ENCODE results near the gene CPD. TPM values are rescaled to one million over a fixed set of nuclear protein-coding genes. Genes with fewer than 3 reads are reported as not detected.
"Not testable (repeated sequence)": the region's sequence is repeated elsewhere in the genome, so short reads cannot be mapped to it uniquely, and the experiment has no call there.

The CPD gene
- total RNA-seq, 1 experiment from 2014 or later: 38.0 TPM

DNA sequence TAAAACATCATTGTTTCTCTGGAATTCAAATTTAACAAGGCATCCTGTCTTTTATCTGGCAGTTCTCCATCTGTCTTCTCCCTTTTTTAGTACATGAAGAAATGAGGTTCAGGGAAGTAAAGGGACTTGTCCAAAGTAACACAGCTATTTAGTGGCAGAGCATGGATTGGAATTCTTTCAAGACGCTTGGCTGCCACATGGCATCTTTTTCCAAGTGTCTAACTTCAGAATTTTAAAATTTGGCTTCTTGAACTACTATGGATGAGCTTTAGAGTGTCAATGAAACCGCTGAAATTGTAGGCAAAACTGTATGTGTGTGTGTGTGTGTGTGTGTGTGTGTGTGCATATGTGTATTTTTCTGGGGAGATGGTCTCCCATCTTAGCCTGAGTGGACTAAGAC is 39.6 kb upstream of the CPD start:
- DNase-seq (ENCODE audit: low spot score): no peak

DNA sequence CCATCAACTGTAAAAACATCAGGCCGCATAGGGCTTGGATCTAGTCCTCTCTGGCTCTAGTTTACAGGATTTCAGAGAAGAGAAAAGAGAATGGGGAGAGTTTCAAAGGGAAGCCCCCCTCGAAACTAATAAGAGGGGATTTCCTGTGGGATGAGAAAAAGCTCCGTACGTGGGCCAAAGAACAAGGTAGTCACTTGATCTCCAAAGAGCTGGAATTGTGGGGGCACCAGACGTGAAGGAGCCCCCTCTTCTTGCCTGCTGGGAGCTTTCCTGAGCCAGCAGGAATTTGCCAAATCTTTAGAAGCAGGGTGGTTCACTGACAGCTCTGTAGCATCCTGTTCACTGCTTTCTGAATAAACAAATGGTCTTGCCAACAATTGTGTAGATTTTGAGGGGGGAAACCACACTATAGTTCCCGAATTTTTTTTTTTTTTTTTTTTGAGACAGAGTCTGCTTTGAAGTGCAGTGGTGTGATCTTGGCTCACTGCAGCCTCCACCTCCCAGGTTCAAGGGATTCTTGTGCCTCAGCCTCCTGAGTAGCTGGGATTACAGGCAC is 37.8 kb upstream of the CPD start:
- POLR2A ChIA-PET (ENCODE audit: low non-redundant PET): interaction anchor here (0.7 kb wide), 1 partner anchor 112 kb away, joined by 3 read pairs; no protein-coding TSS in a partner anchor
- no TSS peak for BruUV-seq (replicated peaks)
- H3K4me3 ChIP-seq (ENCODE audit: low read depth, low read length, poor library complexity, severe bottlenecking): no peak overlapping the region
- TF ChIP-seq EZH2 (IDR thresholded peaks at IDR 0.05; ENCODE audit: borderline replicate concordance, low read depth, low read length, poor library complexity, severe bottlenecking): no peak
- TF ChIP-seq, protein P1, sequence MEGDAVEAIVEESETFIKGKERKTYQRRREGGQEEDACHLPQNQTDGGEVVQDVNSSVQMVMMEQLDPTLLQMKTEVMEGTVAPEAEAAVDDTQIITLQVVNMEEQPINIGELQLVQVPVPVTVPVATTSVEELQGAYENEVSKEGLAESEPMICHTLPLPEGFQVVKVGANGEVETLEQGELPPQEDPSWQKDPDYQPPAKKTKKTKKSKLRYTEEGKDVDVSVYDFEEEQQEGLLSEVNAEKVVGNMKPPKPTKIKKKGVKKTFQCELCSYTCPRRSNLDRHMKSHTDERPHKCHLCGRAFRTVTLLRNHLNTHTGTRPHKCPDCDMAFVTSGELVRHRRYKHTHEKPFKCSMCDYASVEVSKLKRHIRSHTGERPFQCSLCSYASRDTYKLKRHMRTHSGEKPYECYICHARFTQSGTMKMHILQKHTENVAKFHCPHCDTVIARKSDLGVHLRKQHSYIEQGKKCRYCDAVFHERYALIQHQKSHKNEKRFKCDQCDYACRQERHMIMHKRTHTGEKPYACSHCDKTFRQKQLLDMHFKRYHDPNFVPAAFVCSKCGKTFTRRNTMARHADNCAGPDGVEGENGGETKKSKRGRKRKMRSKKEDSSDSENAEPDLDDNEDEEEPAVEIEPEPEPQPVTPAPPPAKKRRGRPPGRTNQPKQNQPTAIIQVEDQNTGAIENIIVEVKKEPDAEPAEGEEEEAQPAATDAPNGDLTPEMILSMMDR (conservative IDR thresholded peaks at IDR 0.05; ENCODE audit: low read depth, low read length): no peak
- H3K36me3 ChIP-seq (ENCODE audit: insufficient read depth, low read length, poor library complexity, severe bottlenecking): no peaks in the 10 kb centered on the region
- H3K27ac ChIP-seq (ENCODE audit: low read depth, low read length, poor library complexity, severe bottlenecking): no peak overlapping the region
- H3K27me3 ChIP-seq (replicated peaks; ENCODE audit: insufficient read depth, low read depth, low read length, poor library complexity): peaks cover 14% of the 10 kb centered on the region
- no peak for DNase-seq (ENCODE audit: low spot score)
- intact Hi-C loops (cut with micrococcal nuclease; ENCODE audit: unreplicated experiment): no loop called here
- no peaks in the 10 kb centered on the region for H3K9me3 ChIP-seq (ENCODE audit: low read depth, low read length, poor library complexity, severe bottlenecking)
- H3K4me1 ChIP-seq (ENCODE audit: insufficient read depth, low read length, poor library complexity, severe bottlenecking): peaks cover 22% of the 10 kb centered on the region
- CTCF ChIA-PET: interaction anchor here (0.6 to 1.1 kb wide), 5 partner anchors 14 to 633 kb away, joined by 3 to 7 read pairs (median 4); no protein-coding TSS in a partner anchor

More for the DNA sequence above, 39.6 kb upstream of the CPD start:
- ChIA-PET POLR2A (ENCODE audit: low non-redundant PET) (no interaction called here), CTCF (interaction anchor here (0.6 kb wide), 1 partner anchor 217 kb away, joined by 4 read pairs; no protein-coding TSS in a partner anchor)
- Histone ChIP-seq H3K4me1 (ENCODE audit: insufficient read depth, low read length, poor library complexity, severe bottlenecking) (peaks cover 20% of the 10 kb centered on the region), H3K27ac (ENCODE audit: low read depth, low read length, poor library complexity, severe bottlenecking) (no peak overlapping the region), H3K36me3 (ENCODE audit: insufficient read depth, low read length, poor library complexity, severe bottlenecking) (no peaks in the 10 kb centered on the region), H3K9me3 (ENCODE audit: low read depth, low read length, poor library complexity, severe bottlenecking) (no peaks in the 10 kb centered on the region), H3K4me3 (ENCODE audit: low read depth, low read length, poor library complexity, severe bottlenecking) (no peak overlapping the region), H3K27me3 (replicated peaks; ENCODE audit: insufficient read depth, low read depth, low read length, poor library complexity) (peaks cover 14% of the 10 kb centered on the region)
- no TSS peak for BruUV-seq (replicated peaks)
- no peak for TF ChIP-seq EZH2 (IDR thresholded peaks at IDR 0.05; ENCODE audit: borderline replicate concordance, low read depth, low read length, poor library complexity, severe bottlenecking)
- TF ChIP-seq, protein P1 (conservative IDR thresholded peaks at IDR 0.05; ENCODE audit: low read depth, low read length): no peak
- intact Hi-C loops (cut with micrococcal nuclease; ENCODE audit: unreplicated experiment): no loop called here

DNA sequence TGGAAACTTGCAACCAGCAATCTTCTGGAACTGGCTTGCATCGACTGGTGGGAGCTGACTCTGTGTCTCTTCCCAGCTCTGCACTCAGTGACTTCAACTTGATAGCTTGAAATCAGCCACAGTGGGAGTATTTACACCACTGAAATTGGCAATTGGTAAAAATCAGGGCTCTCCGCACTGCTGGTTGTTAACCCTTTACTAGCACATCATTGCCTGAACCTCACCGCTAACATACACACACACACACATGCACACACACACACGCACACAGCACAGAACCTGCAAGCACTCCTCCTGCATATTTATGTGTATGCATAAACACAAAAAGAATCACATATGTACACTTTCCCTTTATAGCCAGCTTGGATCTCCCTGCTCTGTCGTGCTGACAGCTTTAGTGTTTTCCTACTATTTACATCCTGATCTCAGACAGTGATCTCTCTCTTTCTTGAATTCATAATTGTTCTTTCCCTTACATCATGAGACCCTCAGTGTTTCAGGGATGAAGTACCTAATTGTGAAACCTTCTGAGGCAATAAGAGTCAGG is 37.0 kb upstream of the CPD start:
- Histone ChIP-seq H3K27me3 (replicated peaks; ENCODE audit: insufficient read depth, low read depth, low read length, poor library complexity) (peaks cover 17% of the 10 kb centered on the region), H3K4me3 (ENCODE audit: low read depth, low read length, poor library complexity, severe bottlenecking) (no peak overlapping the region), H3K36me3 (ENCODE audit: insufficient read depth, low read length, poor library complexity, severe bottlenecking) (no peaks in the 10 kb centered on the region), H3K9me3 (ENCODE audit: low read depth, low read length, poor library complexity, severe bottlenecking) (no peaks in the 10 kb centered on the region), H3K4me1 (ENCODE audit: insufficient read depth, low read length, poor library complexity, severe bottlenecking) (peaks cover 22% of the 10 kb centered on the region), H3K27ac (ENCODE audit: low read depth, low read length, poor library complexity, severe bottlenecking) (no peak overlapping the region)
- no TSS peak for BruUV-seq (replicated peaks)
- ChIA-PET CTCF (interaction anchor here (0.6 kb wide), 1 partner anchor 634 kb away, joined by 4 read pairs; no protein-coding TSS in a partner anchor), POLR2A (ENCODE audit: low non-redundant PET) (no interaction called here)
- intact Hi-C loops (cut with micrococcal nuclease; ENCODE audit: unreplicated experiment): no loop called here
- TF ChIP-seq, protein P1 (conservative IDR thresholded peaks at IDR 0.05; ENCODE audit: low read depth, low read length): no peak
- TF ChIP-seq EZH2 (IDR thresholded peaks at IDR 0.05; ENCODE audit: borderline replicate concordance, low read depth, low read length, poor library complexity, severe bottlenecking): no peak
- no peak for DNase-seq (ENCODE audit: low spot score)

DNA sequence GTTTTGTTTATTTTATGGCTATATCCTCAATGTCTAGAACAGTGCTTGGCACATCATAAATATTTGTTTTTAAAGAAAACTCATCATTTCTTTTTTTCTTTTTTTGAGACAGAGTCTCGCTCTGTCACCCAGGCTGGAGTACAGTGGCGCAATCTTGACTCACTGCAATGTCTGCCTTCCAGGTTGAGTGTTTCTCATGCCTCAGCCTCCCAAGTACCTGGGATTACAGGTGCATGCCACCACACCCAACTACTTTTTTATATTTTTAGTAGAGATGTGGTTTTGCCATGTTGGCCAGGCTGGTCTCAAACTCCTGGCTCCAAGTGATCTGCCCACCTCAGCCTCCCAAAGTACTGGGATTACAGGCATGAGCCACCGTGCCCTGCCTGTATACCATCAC is 35.5 kb upstream of the CPD start:
- CTCF ChIA-PET; DNase-seq (ENCODE audit: low spot score); H3K9me3 ChIP-seq (ENCODE audit: low read depth, low read length, poor library complexity, severe bottlenecking); H3K36me3 ChIP-seq (ENCODE audit: insufficient read depth, low read length, poor library complexity, severe bottlenecking); intact Hi-C loops (cut with micrococcal nuclease; ENCODE audit: unreplicated experiment); BruUV-seq (replicated peaks); H3K27ac ChIP-seq (ENCODE audit: low read depth, low read length, poor library complexity, severe bottlenecking); H3K4me3 ChIP-seq (ENCODE audit: low read depth, low read length, poor library complexity, severe bottlenecking); POLR2A ChIA-PET (ENCODE audit: low non-redundant PET): not testable (repeated sequence)
- H3K4me1 ChIP-seq (ENCODE audit: insufficient read depth, low read length, poor library complexity, severe bottlenecking): peaks cover 22% of the 10 kb centered on the region
- peaks cover 24% of the 10 kb centered on the region for H3K27me3 ChIP-seq (replicated peaks; ENCODE audit: insufficient read depth, low read depth, low read length, poor library complexity)
